Common myeloid progenitor, CD34-positive (primary cell): Measurements from ENCODE around the gene GALNT10.

ENCODE experiments used
- CTCF ChIA-PET: fragments of 350-600 bp; sonication (Branson Sonifier 250); formaldehyde crosslinking; loops from one replicate; lab custom pipeline; 2021; ENCODE audit warnings: antibody characterized with exemption; lab: Charles Lee
- POLR2A ChIA-PET: fragments of 350-600 bp; sonication (Branson Sonifier 250); formaldehyde crosslinking; loops from one replicate; lab custom pipeline; 2021; ENCODE audit warnings: antibody characterized with exemption; lab: Charles Lee
- DNase-seq, 3 donors: peaks; one replicate each; pipeline versions ENCODE4 v3.0.0 to v3.0.0-alpha.2; 2013
- H3K27ac ChIP-seq, 2 experiments: 1 replicate in 1 of 2; 2 replicates in 1 of 2; pipeline ENCODE4 v1.7.0; 2013; ENCODE audit warnings: inconsistent platforms in 2 of 2, low read length in 2 of 2, mild to moderate bottlenecking in 2 of 2, low read depth in 1 of 2, moderate library complexity in 1 of 2; ENCODE audit not compliant: severe bottlenecking in 2 of 2, insufficient read depth in 1 of 2, poor library complexity in 1 of 2
- H3K27me3 ChIP-seq, 5 experiments: replicated peaks in 2 of 5; 1 replicate in 3 of 5; 2 replicates in 2 of 5; pipeline versions ENCODE4 v1.6.1 to v1.7.0; 2013; ENCODE audit warnings: low read length in 4 of 5, mild to moderate bottlenecking in 2 of 5, moderate library complexity in 2 of 5, inconsistent platforms in 1 of 5; ENCODE audit not compliant: insufficient read depth in 5 of 5, control insufficient read depth in 4 of 5
- H3K36me3 ChIP-seq, 4 experiments: 1 replicate in 2 of 4; 2 replicates in 2 of 4; pipeline versions ENCODE4 v1.6.1 to v1.7.0; 2013; ENCODE audit warnings: low read length in 3 of 4, control low read depth in 1 of 4, mild to moderate bottlenecking in 1 of 4; ENCODE audit not compliant: control insufficient read depth in 4 of 4, insufficient read depth in 4 of 4
- H3K4me1 ChIP-seq, 4 experiments: 1 replicate in 3 of 4; 2 replicates in 1 of 4; pipeline versions ENCODE4 v1.6.1 to v1.7.1; 2013; ENCODE audit warnings: low read length in 3 of 4, mild to moderate bottlenecking in 3 of 4, control low read depth in 1 of 4, inconsistent platforms in 1 of 4, moderate library complexity in 1 of 4; ENCODE audit not compliant: control insufficient read depth in 4 of 4, insufficient read depth in 4 of 4; ENCODE audit errors: control extremely low read depth in 1 of 4
- H3K4me3 ChIP-seq, 7 experiments: 1 replicate in 4 of 7; 2 replicates in 3 of 7; pipeline versions ENCODE4 v1.5.1 to v1.7.0; 2013; ENCODE audit warnings: mild to moderate bottlenecking in 7 of 7, low read length in 6 of 7, moderate library complexity in 6 of 7, inconsistent platforms in 2 of 7, low read depth in 2 of 7, control low read depth in 1 of 7; ENCODE audit not compliant: insufficient read depth in 4 of 7, control insufficient read depth in 1 of 7; ENCODE audit errors: extremely low read depth in 1 of 7
- H3K9me3 ChIP-seq, 5 experiments: 1 replicate in 4 of 5; 2 replicates in 1 of 5; pipeline versions ENCODE4 v1.6.1 to v1.7.1; 2013; ENCODE audit warnings: low read length in 4 of 5, mild to moderate bottlenecking in 2 of 5, inconsistent platforms in 1 of 5, low read depth in 1 of 5, moderate library complexity in 1 of 5; ENCODE audit not compliant: control insufficient read depth in 4 of 5, insufficient read depth in 2 of 5; ENCODE audit errors: control extremely low read depth in 1 of 5
- WGBS: methylation state at CpG from one replicate; pipeline ENCODE4 v1.1.5; 2013; ENCODE audit not compliant: insufficient coverage; 5-methylcytosine and 5-hydroxymethylcytosine counted together

The GALNT10 gene

GRCh38 chr5:154456540-154456939 is 266.0 kb downstream of the GALNT10 start:
- POLR2A ChIA-PET: interaction anchor here (0.7 kb wide), 1 partner anchor 49 kb away, joined by 4 read pairs; no protein-coding TSS in a partner anchor
- CTCF ChIA-PET: interaction anchor here (0.9 to 8.6 kb wide), 2 partner anchors 9 to 11 kb away, joined by 4 to 51 read pairs; no protein-coding TSS in a partner anchor
- WGBS: 50% methylated on average over 2 of the region's 3 CpGs
- Histone ChIP-seq H3K27me3 (no peaks in the 10 kb centered on the region), H3K36me3 (peaks cover 4 to 68% (median 45%) of the 10 kb centered on the region in 4 experiments), H3K9me3 (no peaks in the 10 kb centered on the region), H3K4me1 (peaks cover 0 to 7% (median 4%) of the 10 kb centered on the region in 4 experiments), H3K27ac (no peak overlapping the region), H3K4me3 (no peak overlapping the region)
- no peak for DNase-seq

GRCh38 chr5:154459015-154459414 is 268.5 kb downstream of the GALNT10 start:
- Histone ChIP-seq H3K4me1 (peaks cover 0 to 7% (median 4%) of the 10 kb centered on the region in 4 experiments), H3K9me3 (no peaks in the 10 kb centered on the region), H3K4me3 (no peak overlapping the region), H3K27me3 (no peaks in the 10 kb centered on the region), H3K27ac (no peak overlapping the region), H3K36me3 (peaks cover 4 to 46% (median 29%) of the 10 kb centered on the region in 4 experiments)
- DNase-seq: no peak
- POLR2A ChIA-PET: no interaction called here
- CTCF ChIA-PET: interaction anchor here (1.2 to 8.6 kb wide), 3 partner anchors 9 to 152 kb away, joined by 5 to 51 read pairs (median 8); no protein-coding TSS in a partner anchor
- WGBS: 100% methylated on average over 3 of the region's 3 CpGs

- Histone ChIP-seq H3K4me1 (peaks cover 0 to 7% (median 4%) of the 10 kb centered on the region in 4 experiments), H3K27ac (no peak overlapping the region), H3K9me3 (no peaks in the 10 kb centered on the region), H3K4me3 (no peak overlapping the region), H3K27me3 (no peaks in the 10 kb centered on the region), H3K36me3 (peaks cover 2 to 36% (median 24%) of the 10 kb centered on the region in 4 experiments)
- CTCF ChIA-PET: interaction anchor here (0.8 to 8.6 kb wide), 7 partner anchors 7 to 397 kb away, joined by 3 to 51 read pairs (median 3); no protein-coding TSS in a partner anchor
- 93% methylated on average over 3 of the region's 4 CpGs for WGBS
- POLR2A ChIA-PET: no interaction called here
- DNase-seq: no peak
Observed at GRCh38 chr5:154460172-154460571, 269.6 kb downstream of the GALNT10 start.

GRCh38 chr5:154461531-154461930 is 271.0 kb downstream of the GALNT10 start:
- WGBS: 100% methylated on average over 3 of the region's 6 CpGs

DNA sequence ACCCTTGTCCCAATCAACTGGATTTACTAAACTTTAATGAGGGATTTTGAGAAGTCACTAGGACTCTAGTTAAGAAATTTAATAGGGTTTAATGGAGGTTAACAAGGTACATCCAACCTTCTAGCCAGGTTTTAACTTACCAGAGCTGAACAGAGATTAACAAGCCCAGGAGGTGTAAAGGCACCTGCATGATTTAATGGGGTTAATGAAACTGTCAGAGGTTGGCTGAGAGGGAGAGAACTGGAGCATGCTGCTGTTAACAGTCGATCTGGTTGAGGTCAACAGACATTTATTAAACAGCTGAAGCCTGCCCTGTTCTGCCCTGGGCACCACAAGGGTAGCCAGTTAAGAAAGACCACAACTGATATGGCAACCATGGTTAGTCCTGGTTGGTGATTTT is 273.9 kb downstream of the GALNT10 start:
- H3K27me3 ChIP-seq: peaks cover 0 to 20% (median 10%) of the 10 kb centered on the region in 5 experiments
- H3K36me3 ChIP-seq: peaks cover 0 to 2% (median 0%) of the 10 kb centered on the region in 4 experiments
- DNase-seq: no peak
- WGBS: 86% methylated on average over 1 of the region's 1 CpG
- H3K27ac ChIP-seq: no peak overlapping the region
- H3K4me3 ChIP-seq: no peak overlapping the region
- H3K4me1 ChIP-seq: no peaks in the 10 kb centered on the region
- ChIA-PET CTCF (interaction anchor here (0.8 to 7.3 kb wide), 4 partner anchors 8 to 392 kb away, joined by 3 to 51 read pairs (median 10); no protein-coding TSS in a partner anchor), POLR2A (interaction anchor here (0.6 kb wide), 1 partner anchor 169 kb away, joined by 3 read pairs; no protein-coding TSS in a partner anchor)
- H3K9me3 ChIP-seq: no peaks in the 10 kb centered on the region

More at GRCh38 chr5:154461531-154461930, 271.0 kb downstream of the GALNT10 start:
- Histone ChIP-seq H3K4me3 (no peak overlapping the region), H3K9me3 (no peaks in the 10 kb centered on the region), H3K36me3 (peaks cover 2 to 24% (median 14%) of the 10 kb centered on the region in 4 experiments), H3K4me1 (peaks cover 0 to 3% (median under 1%) of the 10 kb centered on the region in 4 experiments), H3K27ac (no peak overlapping the region), H3K27me3 (peaks cover 0 to 5% (median under 1%) of the 10 kb centered on the region in 5 experiments)
- ChIA-PET CTCF (interaction anchor here (0.7 to 3.2 kb wide), 6 partner anchors 9 to 389 kb away, joined by 4 to 12 read pairs (median 6); no protein-coding TSS in a partner anchor), POLR2A (no interaction called here)
- no peak for DNase-seq

GRCh38 chr5:154465169-154465568 is 274.6 kb downstream of the GALNT10 start:
- peaks cover 4 to 25% (median 15%) of the 10 kb centered on the region in 5 experiments for H3K27me3 ChIP-seq
- 86% methylated on average over 4 of the region's 6 CpGs for WGBS
- no peaks in the 10 kb centered on the region for H3K4me1 ChIP-seq
- peaks cover 0 to 2% (median 0%) of the 10 kb centered on the region in 4 experiments for H3K36me3 ChIP-seq
- POLR2A ChIA-PET: no interaction called here
- H3K4me3 ChIP-seq: no peak overlapping the region
- H3K27ac ChIP-seq: no peak overlapping the region
- DNase-seq: peak in 1 of 3 donors; percentile 15
- CTCF ChIA-PET: interaction anchor here (1.8 to 10.0 kb wide), 3 partner anchors 9 to 397 kb away, joined by 4 to 117 read pairs (median 51); no protein-coding TSS in a partner anchor
- no peaks in the 10 kb centered on the region for H3K9me3 ChIP-seq

DNA sequence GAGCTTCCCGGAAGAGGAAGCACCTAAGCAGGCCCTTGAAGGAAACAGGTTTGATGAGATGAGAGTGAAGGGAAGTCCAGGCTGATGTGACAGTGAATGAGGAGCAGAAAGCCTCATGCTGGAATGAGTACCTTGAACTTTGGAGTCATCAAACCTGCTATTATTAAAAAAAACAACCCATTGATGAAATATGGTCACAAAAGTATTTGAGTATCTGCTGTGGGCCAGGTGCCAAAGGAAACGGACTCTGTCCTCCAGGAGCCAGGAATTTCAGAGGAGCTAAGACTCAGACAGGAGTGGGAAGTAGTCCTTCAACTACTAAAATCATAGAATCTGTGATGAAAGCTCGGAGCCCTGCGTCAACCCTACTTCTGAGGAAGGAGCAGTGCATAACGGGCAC is 275.6 kb downstream of the GALNT10 start:
- CTCF ChIA-PET: interaction anchor here (0.7 to 10.0 kb wide), 13 partner anchors 10 to 398 kb away, joined by 3 to 117 read pairs (median 4); no protein-coding TSS in a partner anchor
- POLR2A ChIA-PET: interaction anchor here (0.6 kb wide), 1 partner anchor 10 kb away, joined by 3 read pairs; no protein-coding TSS in a partner anchor
- no peak for DNase-seq
- 88% methylated on average over 5 of the region's 5 CpGs for WGBS
- peaks cover 0 to 3% (median 0%) of the 10 kb centered on the region in 4 experiments for H3K4me1 ChIP-seq
- H3K27me3 ChIP-seq: peaks cover 13 to 35% (median 19%) of the 10 kb centered on the region in 5 experiments
- H3K9me3 ChIP-seq: no peaks in the 10 kb centered on the region
- H3K36me3 ChIP-seq: peaks cover 0 to under 1% (median 0%) of the 10 kb centered on the region in 4 experiments
- no peak overlapping the region for H3K27ac ChIP-seq
- no peak overlapping the region for H3K4me3 ChIP-seq
